D341Med (cell line): ENCODE data around the gene PGLYRP2.
"Not testable (repeated sequence)": the region's sequence is repeated elsewhere in the genome, so short reads cannot be mapped to it uniquely, and the experiment has no call there.

Experiments
- DNase-seq: peaks from one replicate; pipeline ENCODE4 v3.0.0; 2012; ENCODE audit warnings: low spot score

Gene PGLYRP2

GRCh38 chr19:15479391-15480345 lies at the start of gene PGLYRP2:
TSS of gene PGLYRP2 (minus strand) at chr19:15479501. CDS start at chr19:15479371, 130 bp downstream.
- DNase-seq: peak; percentile 37

GRCh38 chr19:15527705-15528104 lies 48.4 kb upstream of the PGLYRP2 start:
- DNase-seq: no peak

- DNase-seq: no peak
Measured at GRCh38 chr19:15526408-15526807, 47.1 kb upstream of the PGLYRP2 start.

- DNase-seq: no peak
Measured at GRCh38 chr19:15525291-15525690, 46.0 kb upstream of the PGLYRP2 start.

GRCh38 chr19:15524781-15525180 lies 45.5 kb upstream of the PGLYRP2 start:
- no peak for DNase-seq

GRCh38 chr19:15519433-15519976 lies 40.2 kb upstream of the PGLYRP2 start:
- no peak for DNase-seq

- no peak for DNase-seq
Measured at GRCh38 chr19:15517778-15518177, 38.5 kb upstream of the PGLYRP2 start.

GRCh38 chr19:15516363-15516762 lies 37.1 kb upstream of the PGLYRP2 start:
- DNase-seq: no peak

GRCh38 chr19:15515227-15515625 lies 35.9 kb upstream of the PGLYRP2 start:
- DNase-seq: not testable (repeated sequence)

GRCh38 chr19:15511671-15512424 lies 32.5 kb upstream of the PGLYRP2 start:
- no peak for DNase-seq

- peak; percentile 22 for DNase-seq
Measured at GRCh38 chr19:15508035-15508710, 28.9 kb upstream of the PGLYRP2 start, which contains the start of gene CYP4F22. TSS of gene CYP4F22 (plus strand) at chr19:15508525. CDS start at chr19:15525337, 16,812 bp downstream.

GRCh38 chr19:15507068-15508034 lies 28.1 kb upstream of the PGLYRP2 start:
- DNase-seq: peak; percentile 22

- DNase-seq: no peak
Measured at GRCh38 chr19:15506074-15506571, 26.8 kb upstream of the PGLYRP2 start.

GRCh38 chr19:15502264-15502663 lies 23.0 kb upstream of the PGLYRP2 start:
- DNase-seq: no peak

GRCh38 chr19:15501596-15501995 lies 22.3 kb upstream of the PGLYRP2 start:
- no peak for DNase-seq

- DNase-seq: no peak
Measured at GRCh38 chr19:15498910-15499309, 19.6 kb upstream of the PGLYRP2 start.

GRCh38 chr19:15498156-15498858 lies 19.0 kb upstream of the PGLYRP2 start:
- DNase-seq: no peak

GRCh38 chr19:15495151-15495550 lies 15.8 kb upstream of the PGLYRP2 start:
- no peak for DNase-seq

GRCh38 chr19:15488489-15489226 lies 9.4 kb upstream of the PGLYRP2 start:
- DNase-seq: no peak
